Parathyroid adenoma (tissue), 2 donors: ENCODE measurements around the gene ASCL3.
A peak's percentile ranks its signal among the peaks of the same experiment; 100 is the strongest.
"Not testable (repeated sequence)": the region's sequence is repeated elsewhere in the genome, so short reads cannot be mapped to it uniquely, and the experiment has no call there.

Experiments
- H2AFZ ChIP-seq: fragments of 300-600 bp; sonication (generic); one replicate; pipeline ENCODE4 v1.7.0; 2017; ENCODE audit warnings: antibody characterized with exemption, mild to moderate bottlenecking
- H3K27ac ChIP-seq: fragments of 300-600 bp; sonication (generic); one replicate; pipeline ENCODE4 v1.7.0; 2017
- H3K27me3 ChIP-seq: fragments of 300-600 bp; sonication (generic); one replicate; pipeline ENCODE4 v1.7.0; 2017; ENCODE audit warnings: low read length; ENCODE audit not compliant: control insufficient read depth, insufficient read depth
- H3K36me3 ChIP-seq: fragments of 300-600 bp; sonication (generic); one replicate; pipeline ENCODE4 v1.7.0; 2017; ENCODE audit warnings: low read length; ENCODE audit not compliant: control insufficient read depth, insufficient read depth
- H3K4me1 ChIP-seq: fragments of 300-600 bp; sonication (generic); one replicate; pipeline ENCODE4 v1.7.0; 2017; ENCODE audit warnings: control low read depth
- H3K4me2 ChIP-seq: fragments of 300-600 bp; sonication (generic); one replicate; pipeline ENCODE4 v1.7.0; 2017; ENCODE audit warnings: low read length
- H3K4me3 ChIP-seq: fragments of 300-600 bp; sonication (generic); one replicate; pipeline ENCODE4 v1.7.0; 2017; ENCODE audit warnings: low read depth, low read length
- H3K79me2 ChIP-seq: fragments of 300-600 bp; sonication (generic); one replicate; pipeline ENCODE4 v1.7.0; 2017; ENCODE audit warnings: control low read depth
- H3K9ac ChIP-seq: fragments of 300-600 bp; sonication (generic); one replicate; pipeline ENCODE4 v1.7.0; 2017; ENCODE audit warnings: mild to moderate bottlenecking
- H3K9me3 ChIP-seq: fragments of 300-600 bp; sonication (generic); one replicate; pipeline ENCODE4 v1.7.0; 2017; ENCODE audit warnings: low read length; ENCODE audit not compliant: control insufficient read depth
- TF ChIP-seq, protein P1 (sequence below): fragments of 300-600 bp; sonication (generic); IDR thresholded peaks from one replicate; pipeline ENCODE4 v1.7.0; 2017; ENCODE audit warnings: antibody characterized with exemption, mild to moderate bottlenecking
- donor health status: primary hyperparathyroidism.

Gene ASCL3

DNA sequence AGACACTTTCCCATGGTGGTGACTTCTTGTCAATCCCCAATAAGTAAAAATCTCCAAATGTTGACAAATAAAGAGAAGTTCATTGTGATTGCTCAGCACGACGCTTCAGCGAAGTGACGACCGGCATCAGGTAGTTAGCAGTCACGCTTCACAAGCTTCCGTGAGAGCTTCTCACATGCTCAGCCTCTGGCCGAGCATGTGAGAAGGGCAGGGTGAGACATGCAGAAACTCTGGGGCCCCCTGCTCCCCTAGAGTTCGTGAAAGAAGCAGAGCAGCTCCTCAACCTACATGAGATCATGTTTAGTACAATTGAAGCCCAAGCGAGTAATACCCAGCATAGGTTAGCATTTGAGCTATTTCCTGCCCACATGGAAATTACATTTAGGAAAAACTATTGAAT lies 5.7 kb downstream of the ASCL3 start:
- Histone ChIP-seq H3K27me3 (no peaks in the 10 kb centered on the region), H3K4me3 (no peak overlapping the region), H3K36me3 (no peaks in the 10 kb centered on the region), H3K79me2 (no peaks in the 10 kb centered on the region), H2AFZ (peak overlapping the region; percentile 22), H3K4me1 (no peaks in the 10 kb centered on the region), H3K9ac (no peak overlapping the region), H3K9me3 (no peaks in the 10 kb centered on the region), H3K4me2 (peak overlapping the region; percentile 22), H3K27ac (no peak overlapping the region)
- TF ChIP-seq, protein P1, sequence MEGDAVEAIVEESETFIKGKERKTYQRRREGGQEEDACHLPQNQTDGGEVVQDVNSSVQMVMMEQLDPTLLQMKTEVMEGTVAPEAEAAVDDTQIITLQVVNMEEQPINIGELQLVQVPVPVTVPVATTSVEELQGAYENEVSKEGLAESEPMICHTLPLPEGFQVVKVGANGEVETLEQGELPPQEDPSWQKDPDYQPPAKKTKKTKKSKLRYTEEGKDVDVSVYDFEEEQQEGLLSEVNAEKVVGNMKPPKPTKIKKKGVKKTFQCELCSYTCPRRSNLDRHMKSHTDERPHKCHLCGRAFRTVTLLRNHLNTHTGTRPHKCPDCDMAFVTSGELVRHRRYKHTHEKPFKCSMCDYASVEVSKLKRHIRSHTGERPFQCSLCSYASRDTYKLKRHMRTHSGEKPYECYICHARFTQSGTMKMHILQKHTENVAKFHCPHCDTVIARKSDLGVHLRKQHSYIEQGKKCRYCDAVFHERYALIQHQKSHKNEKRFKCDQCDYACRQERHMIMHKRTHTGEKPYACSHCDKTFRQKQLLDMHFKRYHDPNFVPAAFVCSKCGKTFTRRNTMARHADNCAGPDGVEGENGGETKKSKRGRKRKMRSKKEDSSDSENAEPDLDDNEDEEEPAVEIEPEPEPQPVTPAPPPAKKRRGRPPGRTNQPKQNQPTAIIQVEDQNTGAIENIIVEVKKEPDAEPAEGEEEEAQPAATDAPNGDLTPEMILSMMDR, result no peak

DNA sequence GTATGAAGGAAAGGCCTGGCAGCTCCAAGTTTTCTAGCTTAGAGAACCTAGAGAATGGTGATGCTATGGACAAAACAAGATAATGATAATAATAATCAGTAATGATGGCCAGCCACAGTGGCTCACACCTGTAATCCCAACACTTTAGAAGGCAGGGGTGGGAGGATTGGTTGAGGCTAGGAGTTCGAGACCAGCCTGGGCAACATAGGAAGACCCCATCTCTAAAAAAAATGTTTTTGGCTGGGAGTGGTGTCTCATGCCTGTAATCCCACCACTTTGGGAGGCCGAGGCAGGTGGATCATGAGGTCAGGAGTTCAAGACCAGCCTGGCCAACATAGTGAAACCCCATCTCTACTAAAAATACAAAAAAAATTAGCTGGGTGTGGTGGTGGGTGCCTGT lies 7.0 kb downstream of the ASCL3 start:
- not testable (repeated sequence) for H3K9me3 ChIP-seq

GRCh38 chr11:8934742-8935488 lies 7.9 kb downstream of the ASCL3 start:
- H3K79me2 ChIP-seq, result no peaks in the 10 kb centered on the region
- H3K4me1 ChIP-seq, result no peaks in the 10 kb centered on the region
- no peaks in the 10 kb centered on the region for H3K27me3 ChIP-seq
- no peak overlapping the region for H3K4me3 ChIP-seq
- TF ChIP-seq, protein P1, result no peak
- no peaks in the 10 kb centered on the region for H3K36me3 ChIP-seq
- no peaks in the 10 kb centered on the region for H3K9me3 ChIP-seq
- no peak overlapping the region for H3K9ac ChIP-seq
- H3K4me2 ChIP-seq, result no peak overlapping the region
- no peak overlapping the region for H2AFZ ChIP-seq
- H3K27ac ChIP-seq, result no peak overlapping the region

More for the DNA sequence above, 7.0 kb downstream of the ASCL3 start:
- not testable (repeated sequence) for H3K36me3 ChIP-seq, H2AFZ ChIP-seq, H3K4me1 ChIP-seq, H3K4me2 ChIP-seq, H3K27me3 ChIP-seq, H3K27ac ChIP-seq, H3K9ac ChIP-seq, H3K4me3 ChIP-seq, H3K79me2 ChIP-seq

- Histone ChIP-seq H2AFZ (no peak overlapping the region), H3K4me1 (no peaks in the 10 kb centered on the region), H3K9ac (no peak overlapping the region), H3K4me3 (no peak overlapping the region), H3K79me2 (no peaks in the 10 kb centered on the region), H3K9me3 (no peaks in the 10 kb centered on the region), H3K4me2 (no peak overlapping the region), H3K27me3 (no peaks in the 10 kb centered on the region), H3K36me3 (no peaks in the 10 kb centered on the region), H3K27ac (no peak overlapping the region)
- TF ChIP-seq, protein P1, result no peak
Observed at GRCh38 chr11:8933931-8934330, 8.9 kb downstream of the ASCL3 start.

GRCh38 chr11:8932564-8933180 lies 10.1 kb downstream of the ASCL3 start, which contains the start of gene C11orf16:
Gene C11orf16 (minus strand): TSS chr11:8932947. CDS start chr11:8932308, 639 bp downstream.
- TF ChIP-seq, protein P1, result no peak
- Histone ChIP-seq H3K4me3 (no peak within 1 kb of the TSS), H2AFZ (no peak within 1 kb of the TSS), H3K27me3 (no peaks in the 10 kb centered on the region), H3K27ac (no peak within 1 kb of the TSS), H3K79me2 (no peaks in the 10 kb centered on the region), H3K9me3 (no peaks in the 10 kb centered on the region), H3K4me2 (no peak within 1 kb of the TSS), H3K4me1 (no peaks in the 10 kb centered on the region), H3K9ac (no peak within 1 kb of the TSS), H3K36me3 (no peaks in the 10 kb centered on the region)
